OCI-LY1 (cell line): ENCODE data around the gene VWA5B1.

Experiments
- EZH2 ChIP-seq: fragments of 200-600 bp; sonication (generic), shearing (Covaris generic); IDR thresholded peaks from 2 replicates; pipeline ENCODE4 v1.8.0; 2017; ENCODE audit warnings: borderline replicate concordance, mixed run types, mild to moderate bottlenecking, antibody characterized with exemption, low read length, moderate library complexity, mixed read lengths
- TF ChIP-seq, protein P1 (sequence below): fragments of 200-600 bp; sonication (generic), shearing (Covaris generic); IDR thresholded peaks from 2 replicates; pipeline ENCODE4 v1.5.1; 2017; ENCODE audit warnings: mild to moderate bottlenecking, antibody characterized with exemption, low read length, moderate library complexity, mixed read lengths

DNA sequence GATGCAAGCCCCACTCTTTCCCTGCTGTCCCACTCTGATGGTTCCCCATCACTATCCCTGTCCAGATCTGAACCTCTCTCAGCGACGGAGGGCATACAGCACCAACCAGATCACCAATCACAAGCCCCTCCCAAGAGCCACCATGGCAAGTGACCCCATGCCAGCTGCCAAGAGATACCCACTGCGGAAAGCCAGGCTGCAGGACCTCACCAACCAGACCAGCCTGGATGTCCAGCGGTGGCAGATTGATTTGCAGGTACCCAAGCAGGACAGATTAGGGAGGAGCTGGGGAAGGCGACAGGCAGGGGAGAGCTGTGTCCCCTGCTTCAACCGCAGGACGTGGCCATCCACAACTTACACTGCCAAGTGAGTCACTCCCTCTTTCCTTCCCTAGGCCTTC lies 46.9 kb downstream of the VWA5B1 start:
- TF ChIP-seq, protein P1, sequence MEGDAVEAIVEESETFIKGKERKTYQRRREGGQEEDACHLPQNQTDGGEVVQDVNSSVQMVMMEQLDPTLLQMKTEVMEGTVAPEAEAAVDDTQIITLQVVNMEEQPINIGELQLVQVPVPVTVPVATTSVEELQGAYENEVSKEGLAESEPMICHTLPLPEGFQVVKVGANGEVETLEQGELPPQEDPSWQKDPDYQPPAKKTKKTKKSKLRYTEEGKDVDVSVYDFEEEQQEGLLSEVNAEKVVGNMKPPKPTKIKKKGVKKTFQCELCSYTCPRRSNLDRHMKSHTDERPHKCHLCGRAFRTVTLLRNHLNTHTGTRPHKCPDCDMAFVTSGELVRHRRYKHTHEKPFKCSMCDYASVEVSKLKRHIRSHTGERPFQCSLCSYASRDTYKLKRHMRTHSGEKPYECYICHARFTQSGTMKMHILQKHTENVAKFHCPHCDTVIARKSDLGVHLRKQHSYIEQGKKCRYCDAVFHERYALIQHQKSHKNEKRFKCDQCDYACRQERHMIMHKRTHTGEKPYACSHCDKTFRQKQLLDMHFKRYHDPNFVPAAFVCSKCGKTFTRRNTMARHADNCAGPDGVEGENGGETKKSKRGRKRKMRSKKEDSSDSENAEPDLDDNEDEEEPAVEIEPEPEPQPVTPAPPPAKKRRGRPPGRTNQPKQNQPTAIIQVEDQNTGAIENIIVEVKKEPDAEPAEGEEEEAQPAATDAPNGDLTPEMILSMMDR, result no peak
- TF ChIP-seq EZH2, result no peak
